Measurements from ENCODE around the gene DIP2B. TPM values are rescaled to one million over a fixed set of nuclear protein-coding genes. Genes with fewer than 3 reads are reported as not detected.

DIP2B gene
- total RNA-seq, 1 donor from 2014 or later = 8.5 TPM

DNA sequence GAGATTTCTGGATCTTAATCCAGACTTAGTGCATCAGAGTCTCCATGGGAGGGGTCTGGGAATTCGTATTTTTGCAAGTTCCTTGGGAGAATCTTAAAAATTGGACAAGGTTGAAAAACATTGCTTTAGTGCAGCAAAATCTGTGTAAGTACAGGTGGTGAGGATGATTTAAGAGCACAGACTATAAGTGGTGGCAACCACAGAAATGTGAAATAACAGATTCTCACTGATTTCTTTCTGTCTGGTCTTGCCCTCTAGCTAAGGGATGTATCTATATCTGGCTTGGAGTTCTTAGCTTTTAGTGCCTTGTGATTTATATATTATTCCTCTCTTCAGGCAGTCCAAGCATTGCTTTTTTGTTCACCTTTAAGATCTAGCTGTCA, 116.2 kb downstream of the DIP2B start:
- TF ChIP-seq, protein P1, sequence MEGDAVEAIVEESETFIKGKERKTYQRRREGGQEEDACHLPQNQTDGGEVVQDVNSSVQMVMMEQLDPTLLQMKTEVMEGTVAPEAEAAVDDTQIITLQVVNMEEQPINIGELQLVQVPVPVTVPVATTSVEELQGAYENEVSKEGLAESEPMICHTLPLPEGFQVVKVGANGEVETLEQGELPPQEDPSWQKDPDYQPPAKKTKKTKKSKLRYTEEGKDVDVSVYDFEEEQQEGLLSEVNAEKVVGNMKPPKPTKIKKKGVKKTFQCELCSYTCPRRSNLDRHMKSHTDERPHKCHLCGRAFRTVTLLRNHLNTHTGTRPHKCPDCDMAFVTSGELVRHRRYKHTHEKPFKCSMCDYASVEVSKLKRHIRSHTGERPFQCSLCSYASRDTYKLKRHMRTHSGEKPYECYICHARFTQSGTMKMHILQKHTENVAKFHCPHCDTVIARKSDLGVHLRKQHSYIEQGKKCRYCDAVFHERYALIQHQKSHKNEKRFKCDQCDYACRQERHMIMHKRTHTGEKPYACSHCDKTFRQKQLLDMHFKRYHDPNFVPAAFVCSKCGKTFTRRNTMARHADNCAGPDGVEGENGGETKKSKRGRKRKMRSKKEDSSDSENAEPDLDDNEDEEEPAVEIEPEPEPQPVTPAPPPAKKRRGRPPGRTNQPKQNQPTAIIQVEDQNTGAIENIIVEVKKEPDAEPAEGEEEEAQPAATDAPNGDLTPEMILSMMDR (IDR thresholded peaks at IDR 0.05) = no peak
- no peak overlapping the region for H3K27ac ChIP-seq
- intact Hi-C loops (cut with DNase I) = no loop called here

DNA sequence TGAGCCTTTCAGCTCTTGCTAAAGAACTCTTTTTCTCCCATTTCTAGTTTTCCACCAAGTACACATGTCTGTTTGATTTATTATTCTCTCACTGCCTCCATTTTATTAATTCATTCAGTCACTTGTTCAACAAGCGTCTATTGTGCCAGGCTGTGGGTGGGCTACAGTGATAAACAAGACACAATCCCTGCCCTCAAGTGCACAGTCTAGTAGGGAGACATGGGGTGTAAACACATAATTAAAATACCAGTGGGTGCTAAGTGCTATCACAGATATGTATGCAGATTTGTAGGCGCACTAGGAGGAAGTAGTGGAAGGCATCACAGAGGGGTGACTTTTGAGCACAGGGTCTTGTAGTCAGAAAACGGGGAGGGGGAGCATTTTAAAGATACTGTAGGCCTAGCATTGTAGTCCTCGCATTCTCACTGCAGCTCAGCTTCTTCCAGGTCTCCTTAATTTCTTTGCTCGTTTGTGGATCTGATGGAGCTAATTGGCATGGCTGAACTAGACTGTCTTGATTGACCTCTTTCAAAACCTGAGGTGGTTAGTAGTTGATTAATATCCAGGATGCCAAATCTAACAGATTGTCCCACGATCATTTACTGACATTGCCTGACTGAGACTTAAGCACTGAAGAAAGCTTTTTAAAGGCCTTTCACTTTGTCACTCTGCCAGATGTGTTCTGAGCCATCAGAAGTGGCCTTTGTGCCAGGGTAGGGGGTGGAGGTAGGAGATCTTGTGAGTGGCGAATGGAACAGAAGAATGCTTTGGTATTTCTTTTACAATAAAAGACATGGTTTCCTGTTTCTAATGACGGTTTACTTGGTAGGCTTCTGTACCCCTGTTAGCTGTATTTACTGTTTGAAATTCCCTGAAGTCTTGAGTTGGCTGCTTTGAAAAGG, 116.9 kb downstream of the DIP2B start:
- no peak overlapping the region for H3K4me3 ChIP-seq
- no peaks in the 10 kb centered on the region for H3K27me3 ChIP-seq
- intact Hi-C loops (cut with DNase I) = no loop called here
- no peaks in the 10 kb centered on the region for H3K9me3 ChIP-seq
- TF ChIP-seq, protein P1 (IDR thresholded peaks at IDR 0.05) = no peak
- peaks cover 3 to 13% of the 10 kb centered on the region in 2 donors for H3K4me1 ChIP-seq
- DNase-seq (ENCODE audit: low spot score in 2 of 2) = no peak
- no peaks in the 10 kb centered on the region for H3K36me3 ChIP-seq
- H3K27ac ChIP-seq = no peak overlapping the region

More for the DNA sequence above, 116.2 kb downstream of the DIP2B start:
- Histone ChIP-seq H3K4me1 (peaks cover 3 to 13% of the 10 kb centered on the region in 2 donors), H3K27me3 (no peaks in the 10 kb centered on the region), H3K4me3 (no peak overlapping the region), H3K36me3 (no peaks in the 10 kb centered on the region), H3K9me3 (no peaks in the 10 kb centered on the region)
- DNase-seq (ENCODE audit: low spot score in 2 of 2) = no peak

DNA sequence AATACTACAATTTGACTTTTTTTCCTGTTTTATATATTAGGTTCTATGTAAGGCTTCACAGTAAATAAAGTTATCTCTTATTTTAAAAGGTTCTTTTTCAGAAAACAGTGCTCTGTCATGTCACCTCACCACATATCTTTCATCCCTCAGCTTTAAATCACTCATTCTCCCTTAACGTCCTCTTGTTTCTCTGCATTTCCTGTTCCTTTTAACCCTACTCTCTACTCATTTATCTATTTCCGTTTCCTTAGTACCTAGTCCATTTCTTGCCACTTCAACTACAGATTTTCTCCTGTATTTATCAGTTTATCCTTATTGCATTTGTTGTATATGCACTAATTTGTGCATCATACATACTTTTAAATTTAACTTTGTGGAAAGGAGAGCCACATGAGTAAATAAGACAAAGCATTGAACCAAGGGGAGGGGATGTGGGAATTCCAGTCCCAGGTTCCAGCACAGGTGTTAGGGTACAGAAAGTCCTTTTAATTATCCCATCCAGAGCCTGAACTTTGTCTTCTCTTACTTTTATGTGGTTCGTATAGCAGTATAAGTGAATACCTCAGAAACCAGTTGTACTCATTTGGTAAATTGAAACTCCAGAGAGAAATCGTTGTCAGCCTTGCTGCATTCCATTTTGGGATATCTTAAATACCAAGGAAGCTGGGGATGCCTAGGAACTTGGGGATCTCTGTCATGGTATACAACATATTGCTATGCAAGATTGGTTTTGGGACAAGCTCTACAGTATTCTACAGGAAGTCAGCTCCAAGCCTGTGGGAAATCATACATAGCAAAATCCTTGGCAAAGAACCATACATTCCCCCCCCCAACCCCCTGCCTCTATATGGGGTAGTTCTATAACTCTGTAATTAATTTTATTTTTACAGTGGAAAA, 120.5 kb downstream of the DIP2B start:
- no peaks in the 10 kb centered on the region for H3K27me3 ChIP-seq
- intact Hi-C loops (cut with DNase I) = no loop called here
- peaks cover 0 to 9% of the 10 kb centered on the region in 2 donors for H3K36me3 ChIP-seq
- no peak overlapping the region for H3K27ac ChIP-seq
- H3K4me3 ChIP-seq = no peak overlapping the region
- no peaks in the 10 kb centered on the region for H3K9me3 ChIP-seq
- peaks cover 2 to 7% of the 10 kb centered on the region in 2 donors for H3K4me1 ChIP-seq
- TF ChIP-seq, protein P1 (IDR thresholded peaks at IDR 0.05) = no peak
- no peak for DNase-seq (ENCODE audit: low spot score in 2 of 2)

DNA sequence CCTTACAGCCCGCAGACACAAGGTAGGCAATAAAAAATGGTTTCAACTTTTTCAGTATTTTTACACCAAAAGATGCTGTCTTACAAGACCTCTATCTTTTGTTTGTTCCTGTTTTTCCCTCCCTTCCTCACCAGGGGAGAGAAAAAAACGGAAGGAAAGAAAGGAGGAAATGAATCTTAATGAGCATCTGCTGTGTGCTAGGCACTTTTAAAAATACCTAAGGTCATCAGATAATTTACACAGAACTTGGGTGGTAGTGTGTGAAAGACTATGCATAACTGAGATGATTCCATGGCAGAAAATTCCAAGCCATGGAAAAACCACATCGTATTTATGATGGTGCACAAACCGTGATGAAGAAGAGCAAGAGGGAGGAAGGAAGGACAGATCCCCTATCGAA, 121.2 kb downstream of the DIP2B start:
- Histone ChIP-seq H3K4me3 (no peak overlapping the region), H3K4me1 (peaks cover 0 to 5% of the 10 kb centered on the region in 2 donors), H3K27ac (no peak overlapping the region), H3K9me3 (no peaks in the 10 kb centered on the region), H3K27me3 (no peaks in the 10 kb centered on the region), H3K36me3 (peaks cover 0 to 12% of the 10 kb centered on the region in 2 donors)
- intact Hi-C loops (cut with DNase I) = no loop called here
- TF ChIP-seq, protein P1 (IDR thresholded peaks at IDR 0.05) = no peak
- no peak for DNase-seq (ENCODE audit: low spot score in 2 of 2)

DNA sequence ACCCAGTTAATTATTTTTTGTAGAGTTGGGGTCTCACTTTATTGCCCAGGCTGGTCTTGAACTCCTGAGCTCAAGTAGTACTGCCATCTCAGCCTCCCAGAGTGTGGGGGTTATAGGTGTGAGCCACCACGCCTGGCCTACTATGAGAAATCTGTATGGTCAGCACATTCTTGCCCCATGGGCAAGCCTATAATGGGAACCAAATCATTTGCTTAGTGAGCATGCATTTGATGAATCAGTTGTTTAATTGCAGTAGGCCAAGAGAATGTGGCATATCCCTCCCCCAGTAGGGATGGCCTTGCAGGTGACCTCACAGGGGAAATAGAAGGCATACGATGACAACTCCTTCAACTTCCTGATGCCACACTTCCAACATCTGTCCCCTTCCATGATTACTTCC, 122.7 kb downstream of the DIP2B start:
- TF ChIP-seq, protein P1 (IDR thresholded peaks at IDR 0.05) = no peak
- Histone ChIP-seq H3K9me3 (no peaks in the 10 kb centered on the region), H3K27ac (no peak overlapping the region), H3K4me3 (no peak overlapping the region), H3K36me3 (peaks cover 0 to 13% of the 10 kb centered on the region in 2 donors), H3K4me1 (no peaks in the 10 kb centered on the region), H3K27me3 (no peaks in the 10 kb centered on the region)
- no peak for DNase-seq (ENCODE audit: low spot score in 2 of 2)
- intact Hi-C loops (cut with DNase I) = no loop called here

Measured in ascending aorta (tissue), 2 donors.